Amygdala (tissue), 56 donors: ENCODE measurements around the gene PTPN23.
A peak's percentile ranks its signal among the peaks of the same experiment; 100 is the strongest.

ENCODE experiments used
- DNase-seq, 56 donors: peaks; one replicate each; lab custom pipeline; 2025; lab: John Stamatoyannopoulos, UW

Gene PTPN23

GRCh38 chr3:47418167-47419082, 37.6 kb downstream of the PTPN23 start:
- no peak for DNase-seq

- DNase-seq, result no peak
Observed at GRCh38 chr3:47419083-47420043, 38.5 kb downstream of the PTPN23 start.

- no peak for DNase-seq
Observed at GRCh38 chr3:47420044-47420430, 39.2 kb downstream of the PTPN23 start.

- peak in 53 of 56 donors; percentile 22 to 94 (median 68) for DNase-seq
Observed at GRCh38 chr3:47420511-47421484, 40.0 kb downstream of the PTPN23 start.

- DNase-seq, result no peak
Observed at GRCh38 chr3:47421741-47422649, 41.2 kb downstream of the PTPN23 start.

GRCh38 chr3:47422743-47423142, 41.9 kb downstream of the PTPN23 start:
- no peak for DNase-seq

- DNase-seq, result no peak
Observed at GRCh38 chr3:47423548-47424145, 42.8 kb downstream of the PTPN23 start.

GRCh38 chr3:47424434-47425382, 43.9 kb downstream of the PTPN23 start:
- no peak for DNase-seq

GRCh38 chr3:47425383-47425778, 44.6 kb downstream of the PTPN23 start:
- DNase-seq, result no peak

GRCh38 chr3:47425959-47426358, 45.1 kb downstream of the PTPN23 start:
- no peak for DNase-seq

- no peak for DNase-seq
Observed at GRCh38 chr3:47427866-47428265, 47.0 kb downstream of the PTPN23 start.

- DNase-seq, result no peak
Observed at GRCh38 chr3:47428662-47429061, 47.8 kb downstream of the PTPN23 start.

GRCh38 chr3:47429476-47430270, 48.9 kb downstream of the PTPN23 start:
- DNase-seq, result no peak

- no peak for DNase-seq
Observed at GRCh38 chr3:47430606-47431005, 49.8 kb downstream of the PTPN23 start.

GRCh38 chr3:47431225-47431624, 50.4 kb downstream of the PTPN23 start:
- DNase-seq, result no peak

- DNase-seq, result no peak
Observed at GRCh38 chr3:47432673-47433072, 51.9 kb downstream of the PTPN23 start.

- DNase-seq, result no peak
Observed at GRCh38 chr3:47433796-47434195, 53.0 kb downstream of the PTPN23 start.
